H7 (cell line): ENCODE results near the gene MADD. TPM values are rescaled to one million over a fixed set of nuclear protein-coding genes. Genes with fewer than 3 reads are reported as not detected.
A peak's percentile ranks its signal among the peaks of the same experiment; 100 is the strongest.
"Not testable (repeated sequence)": the region's sequence is repeated elsewhere in the genome, so short reads cannot be mapped to it uniquely, and the experiment has no call there.

ENCODE experiments used
- DNase-seq: peaks from one replicate; pipeline ENCODE4 v3.0.0; 2012
- H3K27me3 ChIP-seq: 2 replicates; pipeline ENCODE4 v1.6.0; 2011; ENCODE audit warnings: mild to moderate bottlenecking, low read length; ENCODE audit not compliant: control insufficient read depth, insufficient read depth
- H3K36me3 ChIP-seq: replicated peaks from 2 replicates; pipeline ENCODE4 v1.5.1; 2011; ENCODE audit warnings: low read length; ENCODE audit not compliant: control insufficient read depth, insufficient read depth
- H3K4me3 ChIP-seq: 2 replicates; pipeline ENCODE4 v1.5.1; 2011; ENCODE audit warnings: low read depth, mild to moderate bottlenecking, control low read depth, low read length, moderate library complexity; ENCODE audit not compliant: insufficient read depth
- total RNA-seq: library from RNA; depleted of rRNA; stranded (reverse); fragments of >200 nt; shearing (Covaris generic); gene quantifications from 2 replicates; pipeline ENCODE4 v1.2.3, GENCODE V29; 2014

MADD gene
- total RNA-seq, 1 experiment from 2014 or later, result 21.3 TPM

DNA sequence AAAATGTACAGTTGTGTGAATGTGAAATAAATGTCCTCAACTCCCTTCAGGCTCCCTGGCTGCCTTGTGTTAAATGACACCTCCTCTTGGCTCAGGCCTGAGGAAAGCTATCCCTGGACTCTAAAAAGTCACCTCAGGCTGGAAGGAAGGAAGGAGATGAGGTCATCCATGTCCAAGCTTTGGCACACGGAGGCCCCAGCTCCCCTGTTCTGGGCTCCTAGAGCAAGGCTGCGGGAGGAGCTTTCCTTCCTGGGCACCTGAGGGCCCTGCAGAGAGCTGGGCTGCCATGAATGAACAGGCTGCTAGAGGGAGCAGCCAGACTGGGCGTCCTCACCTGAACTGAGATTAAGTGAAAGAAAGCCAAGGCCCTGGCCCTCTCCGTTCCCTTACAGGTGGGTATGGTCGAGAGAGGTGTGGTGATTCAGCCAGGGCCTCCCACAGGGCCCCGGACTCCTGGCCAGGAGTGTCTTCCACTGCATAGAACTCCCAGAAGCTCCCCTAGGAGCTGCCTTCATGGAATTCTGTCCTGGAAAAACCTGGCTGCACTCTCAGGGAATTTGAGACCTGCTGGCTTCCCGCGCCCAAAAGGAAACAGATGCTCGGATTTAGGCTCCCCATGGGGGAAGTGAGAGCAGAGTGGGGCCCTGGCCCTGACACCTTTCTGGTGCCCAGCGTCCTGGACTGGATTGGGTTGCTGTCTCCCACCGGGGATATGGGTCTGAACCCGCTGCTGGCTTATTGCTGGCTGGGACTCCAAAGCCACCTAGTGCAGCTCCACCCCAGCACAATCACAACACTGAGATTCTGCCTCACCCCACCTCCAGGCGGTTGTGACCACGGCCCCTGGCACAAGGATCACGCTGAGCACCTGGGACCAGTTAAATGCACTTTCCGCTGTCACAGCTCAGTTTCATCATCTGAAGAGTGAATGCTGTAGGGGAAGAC, 60.3 kb downstream of the MADD start:
- Histone ChIP-seq H3K4me3 (no peak overlapping the region), H3K27me3 (no peaks in the 10 kb centered on the region), H3K36me3 (peaks cover 6% of the 10 kb centered on the region)
- DNase-seq, result peak; percentile 69

DNA sequence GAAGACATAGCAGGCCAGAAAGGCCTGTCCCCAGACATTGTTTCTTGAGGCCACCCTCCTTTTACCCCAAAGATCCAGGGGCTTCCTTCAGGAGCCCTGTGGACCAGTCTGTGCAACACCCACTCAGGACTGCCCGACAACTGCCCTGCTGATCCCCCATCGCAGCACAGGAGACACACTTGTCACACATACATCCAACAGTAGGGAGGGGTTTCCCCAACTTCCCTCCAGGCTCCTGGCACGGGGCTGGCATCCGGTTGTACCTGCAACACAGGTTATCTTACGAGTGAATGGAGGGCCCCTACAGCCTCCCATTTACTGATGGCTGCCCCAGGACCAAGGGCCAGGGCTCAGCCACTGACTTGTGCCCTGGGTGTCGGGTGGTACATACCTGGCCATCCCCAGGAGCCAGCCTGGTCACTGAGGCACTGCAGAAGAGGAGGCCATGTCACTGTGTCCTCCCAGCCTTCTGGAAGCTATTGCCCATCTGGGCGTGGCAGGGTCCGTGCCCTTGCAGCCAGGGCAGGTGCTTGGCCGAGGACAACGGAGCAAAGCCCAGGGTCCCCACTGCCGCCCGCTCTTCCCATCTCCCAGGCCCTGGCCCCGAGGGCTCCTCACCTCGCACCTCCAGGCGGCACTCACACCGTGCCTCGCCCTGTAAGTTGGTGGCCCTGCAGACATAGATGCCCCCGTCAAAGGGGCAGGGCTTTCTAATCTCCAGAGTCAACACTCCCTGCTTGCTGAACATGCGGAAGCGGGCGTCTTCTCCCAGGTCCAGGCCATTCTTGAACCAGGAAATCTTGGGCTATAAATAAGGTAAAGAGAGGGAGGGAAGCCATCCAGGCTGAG, 61.7 kb downstream of the MADD start:
- H3K27me3 ChIP-seq, result no peaks in the 10 kb centered on the region
- no peak overlapping the region for H3K4me3 ChIP-seq
- peaks cover 6% of the 10 kb centered on the region for H3K36me3 ChIP-seq
- peak; percentile 54 for DNase-seq

DNA sequence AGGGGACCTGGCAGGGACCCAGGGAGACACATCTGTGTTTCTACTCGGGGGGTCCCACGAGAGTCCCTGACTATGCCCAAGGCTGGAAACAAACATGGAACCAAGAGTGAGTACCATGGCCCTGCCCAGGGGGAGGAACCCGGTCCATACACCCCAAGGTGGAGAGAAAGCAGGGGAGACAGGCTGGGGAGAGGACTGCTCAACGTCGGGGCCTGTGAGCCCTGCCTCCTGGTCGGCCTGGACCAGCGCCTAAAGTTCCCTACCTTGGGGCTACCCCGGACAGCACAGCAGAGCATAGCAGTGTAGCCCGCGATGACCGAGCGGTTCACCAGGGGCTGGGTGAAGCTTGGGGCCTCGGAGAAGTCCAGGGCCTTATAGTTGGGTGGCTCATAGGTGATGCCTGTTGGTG, 62.4 kb downstream of the MADD start:
- no peaks in the 10 kb centered on the region for H3K27me3 ChIP-seq
- no peak overlapping the region for H3K4me3 ChIP-seq
- peak; percentile 54 for DNase-seq
- peaks cover 6% of the 10 kb centered on the region for H3K36me3 ChIP-seq

DNA sequence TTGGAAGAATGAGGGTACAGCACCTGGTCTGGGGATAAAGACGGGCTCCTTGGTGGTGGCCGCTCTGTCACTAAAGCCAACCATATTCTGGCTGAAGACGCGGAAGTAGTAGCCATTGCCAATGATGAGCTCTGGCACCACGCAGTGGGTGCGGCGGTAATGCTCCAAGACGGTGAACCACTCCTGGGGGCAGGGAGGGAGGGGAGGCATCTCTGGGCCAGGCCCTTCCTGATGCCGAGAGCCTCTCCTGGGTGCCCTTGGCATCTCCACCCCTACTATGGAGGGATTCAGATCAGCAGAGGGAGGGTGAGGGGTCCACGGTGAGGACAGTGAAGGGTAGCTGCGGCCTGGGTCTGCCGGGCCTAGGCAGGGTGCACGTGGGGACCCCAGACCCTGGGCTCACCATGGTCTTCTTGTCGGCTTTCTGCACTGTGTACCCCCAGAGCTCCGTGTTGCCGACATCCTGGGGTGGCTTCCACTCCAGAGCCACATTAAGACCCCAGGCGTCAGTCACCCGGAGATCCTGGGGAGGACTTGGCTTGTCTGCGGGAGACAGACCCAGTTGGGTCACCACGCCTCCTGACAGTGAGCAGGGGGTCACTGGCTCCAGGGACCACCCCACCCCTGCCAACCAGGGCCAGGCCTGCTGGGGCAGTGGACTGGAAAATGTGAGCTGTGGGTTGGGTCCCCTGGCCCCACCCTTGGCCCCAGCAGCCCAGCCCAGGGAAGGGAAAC, 63.0 kb downstream of the MADD start:
- H3K36me3 ChIP-seq, result peaks cover 6% of the 10 kb centered on the region
- peak; percentile 64 for DNase-seq
- no peaks in the 10 kb centered on the region for H3K27me3 ChIP-seq
- no peak overlapping the region for H3K4me3 ChIP-seq

DNA sequence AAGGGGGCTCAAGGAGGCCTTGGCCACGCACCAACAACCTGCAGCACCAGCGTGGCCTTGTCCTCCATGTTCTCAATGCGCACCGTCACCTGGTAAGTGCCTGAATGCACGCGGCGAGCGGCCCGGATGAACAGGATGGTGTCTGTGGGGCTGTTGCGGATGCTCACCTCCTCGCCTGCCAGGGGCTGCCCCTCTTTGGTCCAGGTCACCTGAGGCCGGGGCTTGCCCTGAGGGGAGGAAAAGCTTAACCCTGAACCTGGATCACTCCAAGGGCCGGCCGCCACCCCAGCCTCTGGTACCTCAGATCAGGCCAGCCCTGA, 63.6 kb downstream of the MADD start:
- Histone ChIP-seq H3K27me3 (no peaks in the 10 kb centered on the region), H3K36me3 (peaks cover 5% of the 10 kb centered on the region), H3K4me3 (no peak overlapping the region)
- DNase-seq, result peak; percentile 60

DNA sequence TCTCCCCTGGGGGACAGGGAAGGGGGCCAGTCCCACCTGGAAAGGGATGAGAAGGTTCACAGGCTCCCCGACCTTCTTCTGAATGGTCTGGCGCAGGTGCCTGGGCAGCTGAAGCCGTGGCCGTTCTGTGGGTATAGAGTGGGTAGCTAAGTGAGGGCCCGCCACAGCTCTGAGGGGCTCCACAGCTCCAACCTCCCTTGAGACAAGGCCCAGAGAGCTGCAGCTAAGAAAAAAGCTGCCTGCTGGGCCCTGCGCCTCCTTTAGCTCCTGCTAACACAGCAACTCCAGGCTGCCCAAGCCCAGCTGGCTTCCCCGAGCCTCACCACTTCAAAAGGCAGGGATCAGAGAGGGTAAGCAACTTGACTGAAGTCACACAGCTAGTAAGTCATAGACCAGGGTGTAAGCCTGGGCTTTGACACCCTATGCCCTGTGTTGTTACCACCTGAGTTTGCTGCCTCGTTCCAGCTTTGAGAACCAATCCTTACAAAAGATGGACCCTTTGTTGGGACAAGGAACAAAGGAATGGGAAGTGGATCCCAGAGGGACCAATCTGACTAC, 64.0 kb downstream of the MADD start:
- H3K27me3 ChIP-seq, result no peaks in the 10 kb centered on the region
- DNase-seq, result peak; percentile 33
- no peak overlapping the region for H3K4me3 ChIP-seq
- H3K36me3 ChIP-seq, result peaks cover 3% of the 10 kb centered on the region

DNA sequence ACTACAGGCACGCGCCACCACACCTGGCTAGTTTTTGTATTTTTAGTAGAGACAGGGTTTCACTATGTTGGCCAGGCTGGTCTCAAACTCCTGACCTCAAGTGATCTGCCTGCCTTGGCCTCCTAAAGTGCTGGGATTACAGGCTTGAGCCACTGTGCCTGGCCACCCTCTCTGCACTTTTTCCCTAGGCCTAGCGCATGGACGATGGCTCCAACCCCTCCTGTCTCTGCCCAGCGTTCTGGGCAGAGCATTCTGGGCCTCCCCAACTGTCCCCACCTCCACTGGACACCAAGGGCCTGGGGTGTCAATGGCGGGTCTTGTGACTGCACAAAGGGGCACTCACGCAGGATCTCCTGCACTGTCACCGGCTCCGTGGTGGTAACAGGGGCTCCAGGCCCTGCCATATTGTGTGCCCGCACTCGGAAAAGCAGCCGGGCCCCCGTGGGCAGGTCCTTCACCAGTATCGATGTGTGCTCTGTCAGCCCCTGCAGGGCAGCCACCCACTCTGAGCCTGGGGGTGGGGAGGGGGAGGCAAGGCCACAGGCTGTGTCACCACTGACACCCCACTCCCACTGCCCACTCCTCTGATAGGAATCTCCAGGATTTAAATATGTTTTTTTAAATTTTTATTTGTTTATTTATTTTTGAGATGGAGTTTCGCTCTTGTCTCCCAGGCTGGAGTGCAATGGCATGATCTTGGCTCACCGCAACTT, 64.9 kb downstream of the MADD start:
- H3K4me3 ChIP-seq, H3K36me3 ChIP-seq, DNase-seq, H3K27me3 ChIP-seq: not testable (repeated sequence)

DNA sequence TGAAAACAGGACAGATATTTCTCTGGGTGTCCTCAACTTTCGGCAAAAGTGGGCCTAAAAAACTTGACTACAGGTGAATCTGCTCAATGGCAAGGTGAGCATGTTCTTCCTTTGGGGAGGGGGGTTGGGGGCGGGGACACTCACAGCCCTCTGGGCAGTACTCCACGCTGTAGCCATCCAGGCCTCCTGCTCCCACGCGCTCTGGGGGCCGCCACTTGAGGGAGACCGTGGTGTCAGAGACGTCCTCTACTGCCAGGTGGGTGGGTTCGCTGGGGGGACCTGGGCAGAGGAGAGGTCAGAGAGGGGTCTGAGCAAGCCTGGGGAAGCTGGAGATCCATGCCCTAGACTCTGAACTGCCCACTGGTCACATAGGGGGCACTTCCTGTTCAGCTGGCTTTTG, 65.8 kb downstream of the MADD start:
- peak; percentile 74 for DNase-seq
- Histone ChIP-seq H3K36me3 (no peaks in the 10 kb centered on the region), H3K27me3 (no peaks in the 10 kb centered on the region), H3K4me3 (no peak overlapping the region)

DNA sequence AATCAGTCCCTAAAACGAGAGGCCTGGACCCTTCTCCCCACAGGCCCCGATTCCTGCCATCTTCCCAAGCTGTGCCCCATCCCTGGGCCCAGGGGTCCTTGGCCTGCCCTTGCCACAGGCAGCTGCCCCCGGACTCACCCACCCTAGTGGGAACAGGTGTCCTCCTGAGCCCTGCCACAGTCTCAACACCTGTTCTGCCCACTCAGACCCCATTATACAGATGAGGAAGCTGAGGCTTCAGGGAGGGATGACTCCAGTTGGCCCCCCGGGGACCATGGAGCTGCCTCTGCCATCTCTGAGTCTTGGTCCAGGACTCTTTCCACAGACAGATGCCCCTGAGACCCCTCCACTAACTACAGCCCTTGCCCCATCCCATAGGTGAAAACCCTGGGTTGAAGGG, 66.7 kb downstream of the MADD start:
- Histone ChIP-seq H3K36me3 (no peaks in the 10 kb centered on the region), H3K4me3 (no peak overlapping the region), H3K27me3 (no peaks in the 10 kb centered on the region)
- no peak for DNase-seq

DNA sequence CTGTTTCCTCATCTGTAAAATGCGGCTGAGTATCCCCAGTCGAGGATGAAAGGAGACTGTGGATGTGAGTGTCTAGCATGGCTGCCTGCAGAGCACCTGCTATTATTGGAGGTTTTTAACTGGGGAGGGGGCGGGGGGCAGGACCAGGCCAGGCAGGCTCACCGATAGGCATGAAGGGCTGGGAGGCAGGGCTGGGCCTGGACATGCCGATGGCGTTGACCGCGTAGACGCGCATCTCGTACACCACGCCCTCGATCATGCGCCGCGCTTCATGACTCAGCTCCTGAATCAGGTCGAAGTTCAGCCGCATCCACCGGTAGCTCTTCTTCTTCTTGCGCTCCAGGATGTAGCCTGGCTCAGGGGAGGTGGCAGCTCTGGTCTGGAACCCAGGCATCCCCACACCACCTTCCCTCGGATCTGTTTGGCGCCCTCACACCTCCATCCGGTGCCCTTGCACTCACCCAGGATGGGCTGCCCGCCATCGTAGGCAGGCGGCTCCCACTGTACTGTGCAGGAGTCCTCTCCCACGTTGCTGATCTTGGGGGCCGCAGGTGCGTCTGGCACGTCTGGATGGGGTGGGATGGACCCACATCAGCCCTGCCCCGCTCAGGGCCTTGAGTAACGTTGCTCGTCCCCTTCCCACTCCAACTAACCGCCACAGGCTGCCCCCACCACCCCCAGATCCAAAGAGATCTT, 67.4 kb downstream of the MADD start:
- H3K27me3 ChIP-seq, result no peaks in the 10 kb centered on the region
- no peak overlapping the region for H3K4me3 ChIP-seq
- no peak for DNase-seq
- H3K36me3 ChIP-seq, result no peaks in the 10 kb centered on the region

DNA sequence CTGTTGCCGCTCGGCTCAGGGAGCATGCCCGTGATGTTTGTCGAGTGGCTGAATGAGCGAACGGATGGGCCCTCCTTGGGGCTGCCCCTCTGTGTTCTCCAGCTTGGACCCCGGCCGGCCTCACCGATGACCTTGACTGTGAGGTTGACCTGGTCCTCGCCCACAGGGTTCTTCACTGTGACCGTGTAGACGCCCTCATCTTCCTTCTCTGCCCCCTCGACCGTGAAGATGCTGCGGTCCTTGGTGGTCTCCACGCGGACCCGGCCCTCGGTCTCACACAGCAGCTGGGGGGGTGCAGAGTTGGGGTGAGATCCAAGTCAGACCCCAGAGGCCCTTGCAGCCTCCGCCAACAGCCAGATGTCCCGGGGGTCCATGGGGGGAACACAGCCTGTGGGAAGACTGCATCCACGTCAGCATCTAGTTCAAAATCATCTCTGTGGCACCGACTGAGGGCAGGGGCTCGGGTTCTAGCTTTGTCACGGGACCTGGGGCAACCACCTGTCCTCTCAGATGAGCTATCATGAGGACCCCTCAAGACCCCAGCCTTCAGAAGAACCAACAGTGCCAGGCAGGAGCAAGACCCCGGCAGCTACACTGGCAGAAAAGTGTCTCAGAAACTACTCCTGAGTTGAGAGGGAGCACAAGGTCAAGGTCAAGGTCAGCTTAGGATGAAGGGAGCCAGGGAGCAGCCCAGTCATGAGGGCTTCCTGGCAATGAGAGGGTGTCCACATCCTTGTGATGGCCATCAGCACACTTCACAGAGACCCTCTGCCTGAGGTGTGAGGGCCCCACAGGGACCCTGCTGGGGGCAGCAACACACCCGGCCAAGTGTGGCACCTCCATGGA, 68.7 kb downstream of the MADD start:
- DNase-seq, result no peak
- H3K36me3 ChIP-seq, result no peaks in the 10 kb centered on the region
- H3K27me3 ChIP-seq, result no peaks in the 10 kb centered on the region
- no peak overlapping the region for H3K4me3 ChIP-seq

DNA sequence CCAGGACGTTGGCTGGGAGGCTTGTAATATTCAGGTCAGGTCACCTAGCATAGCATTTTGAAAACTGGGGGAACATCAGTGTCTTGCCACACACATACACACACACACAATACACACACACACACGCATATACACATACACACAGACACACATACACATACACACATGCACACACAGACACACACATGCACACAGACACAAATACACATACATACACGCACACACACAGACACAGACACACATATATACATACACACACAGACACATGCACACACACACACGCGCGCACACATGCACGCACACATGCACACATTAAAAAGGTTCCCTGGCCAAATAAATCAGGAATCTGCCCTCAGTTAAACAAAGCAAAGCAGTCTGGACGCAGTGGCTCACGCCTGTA, 70.1 kb downstream of the MADD start:
- H3K4me3 ChIP-seq, result no peak overlapping the region
- DNase-seq, result no peak
- H3K27me3 ChIP-seq, result no peaks in the 10 kb centered on the region
- H3K36me3 ChIP-seq, result no peaks in the 10 kb centered on the region
